HepG2 (cell line): ENCODE measurements around the gene HBG1. TPM values are rescaled to one million over a fixed set of nuclear protein-coding genes. Genes with fewer than 3 reads are reported as not detected.

Source experiments
- ATAC-seq: fragments of 200-7000 bp; cut with Tn5 transposase; 3 replicates; pipeline ENCODE4 v1.9.1; 2020; ENCODE audit warnings: mild to moderate bottlenecking, moderate library complexity
- BruUV-seq: library from RNA; stranded (reverse); fragments of 400-500 nt; replicated peaks from 2 replicates; lab custom pipeline; 2021; lab: Mats Ljungman, UMichigan
- CTCF ChIA-PET: fragments of 300-600 bp; formaldehyde crosslinking; extraction: SDS; loops from one replicate; lab custom pipeline; 2021; ENCODE audit warnings: low total read pairs, inconsistent platforms, low intra/inter-chr PET ratio; lab: Yijun Ruan, JAX
- POLR2A ChIA-PET: fragments of 350-600 bp; sonication (Branson Sonifier 250); formaldehyde crosslinking; loops from one replicate; lab custom pipeline; 2020; ENCODE audit warnings: antibody characterized with exemption, inconsistent platforms; lab: Yijun Ruan, JAX
- DNase-seq: peaks from one replicate; pipeline ENCODE4 v3.0.0-alpha.2; 2015; ENCODE audit warnings: low spot score
- FAIRE-seq: peaks from 3 replicates; lab custom pipeline; 2011; peaks lifted over from hg19 to GRCh38; lab: Jason Lieb, UNC
- H2AFZ ChIP-seq: one replicate; pipeline ENCODE4 v1.6.1; 2011; ENCODE audit warnings: low read length, inconsistent platforms
- H3K27ac ChIP-seq: fragments of 300-600 bp; 3 replicates; pipeline ENCODE4 v1.8.0; 2011; ENCODE audit warnings: mixed run types, mild to moderate bottlenecking, mixed read lengths, low read length, inconsistent platforms; ENCODE audit not compliant: insufficient read depth; ENCODE audit errors: extremely low read length
- H3K27me3 ChIP-seq, 2 experiments: fragments of 200-600 bp in 1 of 2; 2 replicates in 1 of 2; 3 replicates in 1 of 2; pipeline versions ENCODE4 v1.6.0 to v1.8.0; 2011; ENCODE audit warnings: low read length in 2 of 2, mild to moderate bottlenecking in 2 of 2, moderate library complexity in 2 of 2, inconsistent platforms in 1 of 2; ENCODE audit not compliant: insufficient read depth in 2 of 2, control insufficient read depth in 1 of 2
- H3K36me3 ChIP-seq, 2 experiments: fragments of 200-600 bp in 1 of 2; replicated peaks in 1 of 2; 2 replicates in 1 of 2; 3 replicates in 1 of 2; pipeline versions ENCODE4 v1.5.1 to v1.8.0; 2011; ENCODE audit warnings: low read length in 2 of 2, inconsistent platforms in 1 of 2; ENCODE audit not compliant: insufficient read depth in 2 of 2, control insufficient read depth in 1 of 2
- H3K4me1 ChIP-seq: 2 replicates; pipeline ENCODE4 v1.5.1; 2012; ENCODE audit warnings: low read length, inconsistent platforms; ENCODE audit not compliant: insufficient read depth
- H3K4me2 ChIP-seq: 2 replicates; pipeline ENCODE4 v1.6.0; 2011; ENCODE audit warnings: low read depth, low read length, inconsistent platforms
- H3K4me3 ChIP-seq, 3 experiments: fragments of 200-600 bp in 1 of 3; sonication (generic), shearing (Covaris generic) in 1 of 3; replicated peaks in 1 of 3; 2 replicates each; pipeline ENCODE4 v1.5.1; 2011 to 2016; ENCODE audit warnings: low read length in 3 of 3, inconsistent platforms in 2 of 3, low read depth in 2 of 3, mild to moderate bottlenecking in 2 of 3, control low read depth in 1 of 3, mixed read lengths in 1 of 3; ENCODE audit not compliant: insufficient read depth in 1 of 3
- H3K79me2 ChIP-seq: one replicate; pipeline ENCODE4 v1.6.1; 2011; ENCODE audit warnings: low read length, inconsistent platforms; ENCODE audit not compliant: insufficient read depth
- H3K9ac ChIP-seq: 2 replicates; pipeline ENCODE4 v1.6.0; 2011; ENCODE audit warnings: mild to moderate bottlenecking, low read depth, low read length, inconsistent platforms; ENCODE audit not compliant: insufficient read depth
- H3K9me3 ChIP-seq: 2 replicates; pipeline ENCODE4 v1.5.1; 2012; ENCODE audit warnings: mild to moderate bottlenecking, low read length
- H4K20me1 ChIP-seq: 2 replicates; pipeline ENCODE4 v1.6.0; 2011; ENCODE audit warnings: inconsistent platforms, mild to moderate bottlenecking, low read length, moderate library complexity; ENCODE audit not compliant: insufficient read depth
- HNRNPUL1 ChIP-seq: fragments of 200-400 bp; formaldehyde crosslinking; IDR thresholded peaks from 2 replicates; pipeline ENCODE4 v1.6.1; 2017; ENCODE audit warnings: low read depth, mild to moderate bottlenecking, low read length, moderate library complexity
- JUND ChIP-seq: sonication (generic); formaldehyde crosslinking; IDR thresholded peaks from 2 replicates; pipeline ENCODE4 v1.8.0; 2022; ENCODE audit warnings: mild to moderate bottlenecking, missing genetic modification reagents
- KDM4B ChIP-seq: sonication (generic); formaldehyde crosslinking; IDR thresholded peaks from 2 replicates; pipeline ENCODE4 v1.4.0; 2020; ENCODE audit warnings: missing genetic modification reagents
- KDM5A ChIP-seq: fragments of 200-600 bp; sonication (generic); IDR thresholded peaks from 2 replicates; pipeline ENCODE4 v1.7.0; 2018; ENCODE audit warnings: antibody characterized with exemption, mild to moderate bottlenecking, low read length, borderline replicate concordance
- NFKB2 ChIP-seq: sonication (generic); formaldehyde crosslinking; IDR thresholded peaks from 2 replicates; pipeline ENCODE4 v1.4.0; 2020; ENCODE audit warnings: missing genetic modification reagents, borderline replicate concordance
- NFYC ChIP-seq: IDR thresholded peaks from 2 replicates; pipeline ENCODE4 v1.6.1; 2016; ENCODE audit warnings: missing genetic modification reagents, missing compliant biosample characterization
- PRDM15 ChIP-seq: sonication (generic); formaldehyde crosslinking; IDR thresholded peaks from 2 replicates; pipeline ENCODE4 v1.4.0; 2020; ENCODE audit warnings: missing genetic modification reagents
- SRSF1 ChIP-seq: fragments of 200-400 bp; formaldehyde crosslinking; optimal IDR thresholded peaks from 2 replicates; pipeline ENCODE3; 2017; ENCODE audit warnings: mild to moderate bottlenecking, low read depth, low read length, moderate library complexity
- ZBTB26 ChIP-seq: IDR thresholded peaks from 2 replicates; pipeline ENCODE4 v1.6.1; 2016; ENCODE audit warnings: missing compliant biosample characterization, missing genetic modification reagents, borderline replicate concordance
- ZEB1 ChIP-seq: IDR thresholded peaks from 2 replicates; pipeline ENCODE4 v1.6.1; 2012; ENCODE audit warnings: mild to moderate bottlenecking, low read depth, inconsistent platforms; ENCODE audit not compliant: insufficient replicate concordance
- ZNF367 ChIP-seq: sonication (generic); formaldehyde crosslinking; IDR thresholded peaks from 2 replicates; pipeline ENCODE4 v1.4.0; 2020; ENCODE audit warnings: missing genetic modification reagents, borderline replicate concordance
- WGBS: methylation state at CpG from one replicate; pipeline ENCODE4 v1.1.6; 2017; ENCODE audit warnings: low lambda C conversion rate; 5-methylcytosine and 5-hydroxymethylcytosine counted together
- in situ Hi-C: cut with HindIII; loops from 2 replicates; pipeline ENCODE4 v1.10.0; 2017; ENCODE audit warnings: low pct_unique_long_range_greater_than_20kb; ENCODE audit not compliant: extremely low pct_ligation_motif_present
- intact Hi-C: fragments of 100-400 bp; cut with micrococcal nuclease; formaldehyde crosslinking; loops from one replicate; pipeline ENCODE4 v1.10.0; 2022; ENCODE audit not compliant: unreplicated experiment
- polyA plus RNA-seq, 8 experiments: library from polyadenylated mRNA; depleted of rRNA in 3 of 8; stranded (reverse) in 7 of 8; unstranded in 1 of 8; fragments of >200 nt; fragmentation: Illumina TruSeq in 4 of 8; extraction: Trizol in 4 of 8; gene quantifications; 2 replicates each; pipeline versions ENCODE4 v1.2.1 to v1.2.3, GENCODE V29; 2011 to 2016; ENCODE audit warnings: low read depth in 4 of 8, missing spikeins in 1 of 8, mixed read lengths in 1 of 8; ENCODE audit not compliant: insufficient read depth in 1 of 8
- total RNA-seq, 5 experiments: library from RNA; depleted of rRNA; stranded (reverse); fragments of >200 nt; fragmentation: Illumina TruSeq; extraction: Trizol; gene quantifications; 2 replicates each; pipeline ENCODE4 v1.2.3, GENCODE V29; 2016; ENCODE audit warnings: low read depth in 1 of 5

Gene HBG1
- total and polyA plus RNA-seq, 2 of the 13 experiments (the other 11 are each of a cell fraction or from before 2014, with no cell fraction given), result not detected

- POLR2A ChIA-PET, result no interaction called here
- in situ Hi-C loops (no loop called here), intact Hi-C loops (no loop called here)
- Histone ChIP-seq H2AFZ (no peak overlapping the region), H4K20me1 (no peaks in the 10 kb centered on the region; the same call in 1 of the 2 replicates), H3K4me3 (no peak overlapping the region), H3K27ac (no peak overlapping the region), H3K79me2 (no peaks in the 10 kb centered on the region), H3K9me3 (no peaks in the 10 kb centered on the region), H3K9ac (no peak overlapping the region), H3K4me1 (no peaks in the 10 kb centered on the region), H3K27me3 (no peaks in the 10 kb centered on the region), H3K4me2 (no peak overlapping the region), H3K36me3 (no peaks in the 10 kb centered on the region)
- no peak for ATAC-seq
- CTCF ChIA-PET, result no interaction called here
- no peak for DNase-seq
- 2% methylated on average over 3 of the region's 3 CpGs for WGBS
- no TSS peak for BruUV-seq
- no peak for FAIRE-seq
- TF ChIP-seq ZBTB26 (CRISPR knock-in tag) (no peak), HNRNPUL1 (no peak), JUND (CRISPR knock-in tag) (no peak), KDM5A (no peak), SRSF1 (no peak), ZNF367 (no peak)
Measured at GRCh38 chr11:5232176-5232575, 17.5 kb downstream of the HBG1 start.

GRCh38 chr11:5231111-5231510 is 18.5 kb downstream of the HBG1 start:
- no peak overlapping the region for H3K27ac ChIP-seq
- TF ChIP-seq PRDM15 (CRISPR knock-in tag) (no peak), ZEB1 (no peak), NFYC (CRISPR knock-in tag) (no peak), KDM4B (CRISPR knock-in tag) (no peak), NFKB2 (CRISPR knock-in tag) (no peak)
- no peaks in the 10 kb centered on the region for H3K79me2 ChIP-seq
- FAIRE-seq (no peak), DNase-seq (no peak), ATAC-seq (no peak)
- H2AFZ ChIP-seq, result no peak overlapping the region
- H3K9ac ChIP-seq, result no peak overlapping the region
- H3K9me3 ChIP-seq, result no peaks in the 10 kb centered on the region
- 2% methylated on average over 2 of the region's 2 CpGs for WGBS
- no TSS peak for BruUV-seq
- H4K20me1 ChIP-seq, result no peaks in the 10 kb centered on the region; the same call in 1 of the 2 replicates
- no peaks in the 10 kb centered on the region for H3K36me3 ChIP-seq
- H3K4me3 ChIP-seq, result no peak overlapping the region
- no peak overlapping the region for H3K4me2 ChIP-seq
- CTCF ChIA-PET, result no interaction called here
- POLR2A ChIA-PET, result no interaction called here
- H3K4me1 ChIP-seq, result no peaks in the 10 kb centered on the region
- intact Hi-C loops, result no loop called here
- no peaks in the 10 kb centered on the region; a peak in 1 of 5 replicates for H3K27me3 ChIP-seq
- in situ Hi-C loops, result no loop called here
